Measurements from ENCODE around the gene CFAP53.

Gene CFAP53

DNA sequence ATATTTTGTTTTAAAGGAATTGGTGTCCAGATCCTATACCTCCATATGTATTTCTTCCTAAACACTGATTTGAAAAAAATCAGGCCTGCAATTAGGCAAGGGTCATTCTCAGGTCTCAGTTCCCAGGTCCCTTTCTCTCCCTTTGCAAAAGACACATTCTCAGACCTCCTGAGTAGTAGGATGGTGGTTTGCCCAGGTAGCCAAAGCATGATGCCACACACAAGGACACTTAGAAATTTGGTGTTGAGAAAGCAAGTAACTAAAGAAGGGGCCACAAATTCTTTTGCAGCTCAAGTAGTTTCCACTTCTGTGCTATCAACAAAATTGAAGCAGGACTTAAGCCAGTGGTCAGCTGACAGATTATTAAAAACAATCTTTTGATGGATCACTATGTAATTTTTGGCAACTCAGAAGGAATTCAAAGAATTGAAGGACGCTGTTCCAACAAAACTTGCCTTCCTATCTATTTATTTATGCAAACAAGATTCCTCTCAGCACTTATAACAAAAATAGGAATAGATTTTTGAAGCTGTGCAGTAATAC is 64.7 kb downstream of the CFAP53 start:
- H3K4me3 ChIP-seq (ENCODE audit: low read depth, low read length): no peak overlapping the region
- in situ Hi-C loops (cut with HindIII; ENCODE audit: low sequenced_read_pairs): no loop called here
- DNase-seq (ENCODE audit: low read depth, low spot score): no peak
- TF ChIP-seq CTCF (IDR thresholded peaks at IDR 0.05; ENCODE audit: low read depth, low read length): no peak

DNA sequence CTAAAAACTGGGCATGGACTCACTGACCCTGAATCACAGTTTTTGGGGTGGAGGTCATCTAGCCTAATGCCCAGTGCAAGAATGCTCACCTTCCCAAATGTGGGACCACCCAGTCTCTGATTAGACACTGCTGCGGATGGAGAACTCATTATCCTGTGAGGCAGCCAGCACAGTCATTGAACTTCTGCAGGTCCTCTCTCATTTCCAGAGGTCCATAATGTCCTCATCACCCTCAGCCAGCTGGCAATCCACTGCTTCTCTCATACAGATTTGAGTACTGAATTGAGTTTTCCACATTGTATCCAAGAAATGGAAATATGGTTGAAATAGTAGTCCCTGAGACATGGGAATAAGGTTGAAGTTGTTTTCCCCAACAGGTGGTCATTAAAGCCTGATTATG is 66.4 kb downstream of the CFAP53 start:
- in situ Hi-C loops (cut with HindIII; ENCODE audit: low sequenced_read_pairs): no loop called here
- TF ChIP-seq CTCF (IDR thresholded peaks at IDR 0.05; ENCODE audit: low read depth, low read length): no peak
- DNase-seq (ENCODE audit: low read depth, low spot score): no peak
- H3K4me3 ChIP-seq (ENCODE audit: low read depth, low read length): no peak overlapping the region

- DNase-seq (ENCODE audit: low read depth, low spot score): no peak
- no peak overlapping the region for H3K4me3 ChIP-seq (ENCODE audit: low read depth, low read length)
- no peak for TF ChIP-seq CTCF (IDR thresholded peaks at IDR 0.05; ENCODE audit: low read depth, low read length)
- in situ Hi-C loops (cut with HindIII; ENCODE audit: low sequenced_read_pairs): no loop called here
Measured at GRCh38 chr18:50199346-50199855, 66.9 kb downstream of the CFAP53 start.

GRCh38 chr18:50196261-50196660 is 70.0 kb downstream of the CFAP53 start:
- in situ Hi-C loops (cut with HindIII; ENCODE audit: low sequenced_read_pairs): no loop called here

DNA sequence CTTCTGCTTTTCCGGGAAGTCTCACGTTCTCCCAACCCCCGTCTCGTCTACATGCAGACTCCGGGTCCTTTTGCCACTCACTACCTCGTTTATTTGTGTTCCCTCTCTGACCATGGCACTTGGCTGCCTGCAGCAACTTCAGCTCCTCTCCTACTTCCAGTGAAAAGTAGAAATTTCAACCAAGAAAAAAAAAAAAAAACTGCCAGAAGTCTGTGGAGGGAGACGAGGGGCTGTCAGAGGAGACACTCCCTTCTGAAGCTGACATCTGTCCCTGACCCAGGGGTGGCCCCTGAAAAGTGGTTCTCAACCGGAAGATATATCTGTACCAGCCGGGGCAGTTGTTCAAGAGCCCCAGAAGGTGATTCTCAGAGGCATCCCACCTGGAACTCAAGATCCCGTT is 70.6 kb downstream of the CFAP53 start:
- in situ Hi-C loops (cut with HindIII; ENCODE audit: low sequenced_read_pairs): no loop called here
- no peak overlapping the region for H3K4me3 ChIP-seq (ENCODE audit: low read depth, low read length)
- DNase-seq (ENCODE audit: low read depth, low spot score): no peak
- no peak for TF ChIP-seq CTCF (IDR thresholded peaks at IDR 0.05; ENCODE audit: low read depth, low read length)

More at GRCh38 chr18:50196261-50196660, 70.0 kb downstream of the CFAP53 start:
- DNase-seq (ENCODE audit: low read depth, low spot score): no peak
- no peak for TF ChIP-seq CTCF (IDR thresholded peaks at IDR 0.05; ENCODE audit: low read depth, low read length)
- H3K4me3 ChIP-seq (ENCODE audit: low read depth, low read length): no peak overlapping the region

- no peak within 1 kb of the TSS for H3K4me3 ChIP-seq (ENCODE audit: low read depth, low read length)
- TF ChIP-seq CTCF (IDR thresholded peaks at IDR 0.05; ENCODE audit: low read depth, low read length): no peak
- in situ Hi-C loops (cut with HindIII; ENCODE audit: low sequenced_read_pairs): no loop called here
- DNase-seq (ENCODE audit: low read depth, low spot score): no peak
Measured at GRCh38 chr18:50194631-50195532, 71.4 kb downstream of the CFAP53 start, which contains the start of gene MYO5B. TSS of gene MYO5B (minus strand) at chr18:50195147. CDS start at chr18:50194793, 354 bp downstream.

All from astrocyte of the spinal cord (primary cell).